ENCODE measurements around the gene ADH1C.
"Not testable (repeated sequence)": the region's sequence is repeated elsewhere in the genome, so short reads cannot be mapped to it uniquely, and the experiment has no call there.

The ADH1C gene

GRCh38 chr4:99352602-99353537, at the start of gene ADH1C:
TSS of gene ADH1C (minus strand) at chr4:99352746. CDS start at chr4:99352675, 71 bp downstream.
- DNase-seq: no peak

- DNase-seq: no peak
These were observed 48.3 kb upstream of the ADH1C start for GRCh38 chr4:99400831-99401230.

- no peak for DNase-seq
These were observed 46.5 kb upstream of the ADH1C start for GRCh38 chr4:99399017-99399416.

- no peak for DNase-seq
These were observed 43.2 kb upstream of the ADH1C start for GRCh38 chr4:99395595-99396364.

DNA sequence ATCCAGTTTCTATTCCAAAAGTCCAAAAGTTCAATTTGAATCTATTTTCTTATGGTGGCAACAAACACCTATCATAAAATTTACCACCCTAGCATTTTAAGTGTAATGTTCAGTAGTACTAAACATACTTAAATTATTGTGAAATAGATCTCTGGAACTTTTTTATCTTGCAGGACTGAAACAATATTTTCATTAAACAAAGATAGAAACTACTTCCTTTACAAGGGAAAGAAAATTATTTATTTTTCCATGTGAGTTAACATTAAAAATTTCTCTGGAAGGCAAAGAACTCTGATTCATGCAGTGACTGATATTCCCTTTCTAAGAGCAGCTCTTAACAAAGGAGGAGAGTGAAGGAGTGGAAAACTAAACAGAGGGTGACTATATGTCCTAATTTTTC, 42.4 kb upstream of the ADH1C start:
- no peak for DNase-seq

- DNase-seq: no peak
These were observed 37.5 kb upstream of the ADH1C start for GRCh38 chr4:99390055-99390454.

DNA sequence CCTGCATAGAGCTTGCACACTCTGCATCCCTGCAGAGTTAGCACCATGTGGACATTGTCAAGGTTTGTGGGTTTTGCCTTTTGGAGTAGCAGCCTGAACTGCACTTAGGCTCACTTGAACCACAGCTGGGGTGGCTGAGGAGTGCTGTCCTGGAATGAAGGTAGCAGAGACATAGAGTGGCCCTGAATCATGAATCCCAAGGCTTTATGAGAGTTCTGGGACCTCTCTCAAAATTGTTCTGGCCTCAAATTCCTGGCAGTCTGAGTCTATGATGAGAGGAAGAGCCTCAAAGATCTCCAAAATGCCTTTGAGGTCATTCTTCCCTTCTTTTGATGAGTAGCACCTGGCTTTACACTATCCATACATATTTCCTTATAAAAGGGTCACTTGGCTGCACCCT, 37.1 kb upstream of the ADH1C start:
- DNase-seq: no peak

- no peak for DNase-seq
These were observed 31.4 kb upstream of the ADH1C start for GRCh38 chr4:99383833-99384392.

DNA sequence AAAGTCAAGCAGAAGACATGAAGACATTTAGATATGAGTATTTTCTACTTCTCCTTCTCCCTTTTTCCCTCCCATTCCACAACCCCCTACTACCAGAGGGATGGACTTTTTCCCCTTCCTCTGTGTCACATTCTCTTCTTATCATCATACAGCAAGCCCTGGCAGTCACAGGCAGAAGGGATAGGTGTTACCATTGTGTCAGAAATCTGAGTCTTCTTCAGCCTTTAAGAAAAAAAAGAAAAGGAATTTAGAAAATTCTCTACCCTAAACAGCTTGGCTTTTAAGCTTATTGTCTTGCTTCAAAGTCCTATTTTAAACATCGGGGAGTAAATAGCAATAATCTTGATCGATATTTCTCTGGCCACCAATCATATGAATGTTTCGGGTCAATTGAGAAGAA, 30.9 kb upstream of the ADH1C start:
- DNase-seq: no peak

GRCh38 chr4:99382745-99383360, 30.3 kb upstream of the ADH1C start:
- no peak for DNase-seq

GRCh38 chr4:99381588-99382175, 29.1 kb upstream of the ADH1C start:
- no peak for DNase-seq

GRCh38 chr4:99379571-99379970, 27.0 kb upstream of the ADH1C start:
- no peak for DNase-seq

DNA sequence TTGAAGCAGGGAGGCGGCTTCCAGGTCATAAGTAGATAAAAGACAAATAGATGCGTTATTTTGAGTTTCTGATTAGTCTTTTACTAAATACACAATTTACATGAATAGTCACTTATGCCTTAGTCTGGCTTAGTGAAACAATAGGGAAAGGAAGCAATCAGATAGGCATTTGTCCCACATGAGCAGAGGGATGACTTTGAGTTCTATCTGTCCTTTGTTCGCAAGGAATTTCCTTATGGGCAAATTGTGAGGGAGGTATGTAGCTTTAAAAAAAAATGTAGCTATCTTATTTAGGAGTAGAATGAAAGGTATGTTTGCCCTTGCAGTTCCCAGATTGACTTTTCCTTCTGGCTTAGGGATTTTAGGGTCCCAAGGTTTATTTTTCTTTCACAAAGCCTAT, 26.3 kb upstream of the ADH1C start:
- no peak for DNase-seq

DNA sequence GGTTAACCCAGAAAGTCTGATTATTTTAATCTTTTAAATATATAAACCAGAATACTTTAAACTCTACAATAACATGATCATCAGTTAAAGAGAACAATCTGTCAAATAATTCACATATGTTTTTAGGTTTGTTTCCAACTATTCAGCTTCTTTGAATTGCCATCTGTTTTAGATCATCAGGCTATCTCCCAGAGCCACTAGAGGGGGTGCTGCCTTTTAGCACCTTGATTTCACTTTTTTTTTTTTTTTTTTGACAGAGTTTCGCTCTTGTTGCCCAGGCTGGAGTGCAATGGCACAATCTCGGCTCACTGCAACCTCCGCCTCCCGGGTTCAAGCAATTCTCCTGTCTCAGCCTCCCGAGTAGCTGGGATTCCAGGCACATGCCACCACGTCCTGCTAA, 24.8 kb upstream of the ADH1C start:
- not testable (repeated sequence) for DNase-seq

DNA sequence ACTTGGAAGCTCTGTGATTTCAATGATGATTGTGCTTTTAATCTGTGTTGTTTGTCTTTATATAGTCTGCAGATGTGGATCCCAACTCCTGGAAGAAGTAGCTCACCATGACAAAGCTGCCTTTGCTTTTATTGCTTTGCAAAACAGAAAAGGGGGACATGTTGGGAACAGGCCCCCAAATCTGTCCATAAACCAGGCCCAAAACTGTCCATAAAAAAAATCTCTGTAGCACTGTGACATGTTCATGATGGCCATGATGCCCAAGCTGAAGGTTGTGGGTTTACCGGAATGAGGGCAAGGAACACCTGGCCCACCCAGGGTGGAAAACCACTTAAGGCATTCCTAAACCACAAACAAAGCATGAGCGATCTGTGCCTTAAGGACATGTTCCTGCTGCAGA, 19.9 kb upstream of the ADH1C start:
- DNase-seq: not testable (repeated sequence)

- DNase-seq: not testable (repeated sequence)
These were observed 15.3 kb upstream of the ADH1C start for GRCh38 chr4:99367817-99368216.

DNA sequence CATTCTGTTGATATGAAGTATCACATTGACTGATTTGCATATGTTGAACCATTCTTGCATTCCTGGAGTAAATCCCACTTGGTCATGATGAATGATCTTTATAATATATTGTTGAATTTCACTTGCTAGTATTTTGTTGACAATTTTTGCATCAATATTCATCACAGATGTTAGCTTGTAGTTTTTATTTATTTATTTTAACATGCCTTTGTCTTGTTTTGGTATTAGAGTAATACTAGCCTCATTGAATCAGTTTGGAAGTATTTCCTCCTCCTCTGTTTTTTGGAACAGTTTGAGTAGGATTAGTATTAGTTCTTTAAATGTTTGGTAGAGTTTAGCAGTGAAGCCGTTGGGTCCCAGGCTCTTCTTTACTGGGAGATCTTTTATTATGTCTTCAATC, 13.9 kb upstream of the ADH1C start:
- no peak for DNase-seq

DNA sequence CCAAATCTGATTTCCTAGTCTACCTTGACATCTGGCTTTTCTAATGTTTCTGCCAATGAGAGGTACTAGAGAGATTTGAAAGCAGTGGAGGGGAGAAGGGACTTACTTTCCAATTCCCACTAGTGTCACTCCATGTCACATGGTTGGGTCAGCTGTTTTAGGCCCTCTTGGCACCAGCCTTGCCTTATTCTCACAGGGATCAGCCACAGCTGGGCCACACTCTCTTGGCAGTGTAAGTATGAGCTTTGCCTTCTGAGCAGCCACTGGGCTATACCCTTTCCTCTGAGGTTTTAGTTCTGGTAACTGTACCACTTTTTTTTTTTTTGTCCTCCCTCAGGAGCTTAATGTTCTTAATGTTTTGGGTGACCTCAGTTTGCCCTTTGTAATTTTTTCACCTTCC, 10.2 kb upstream of the ADH1C start:
- DNase-seq: no peak

- no peak for DNase-seq
These were observed 9.3 kb upstream of the ADH1C start for GRCh38 chr4:99361899-99362275.

- no peak for DNase-seq
These were observed 8.8 kb upstream of the ADH1C start for GRCh38 chr4:99361268-99361898.

GRCh38 chr4:99359480-99360204, 7.1 kb upstream of the ADH1C start:
- no peak for DNase-seq

DNA sequence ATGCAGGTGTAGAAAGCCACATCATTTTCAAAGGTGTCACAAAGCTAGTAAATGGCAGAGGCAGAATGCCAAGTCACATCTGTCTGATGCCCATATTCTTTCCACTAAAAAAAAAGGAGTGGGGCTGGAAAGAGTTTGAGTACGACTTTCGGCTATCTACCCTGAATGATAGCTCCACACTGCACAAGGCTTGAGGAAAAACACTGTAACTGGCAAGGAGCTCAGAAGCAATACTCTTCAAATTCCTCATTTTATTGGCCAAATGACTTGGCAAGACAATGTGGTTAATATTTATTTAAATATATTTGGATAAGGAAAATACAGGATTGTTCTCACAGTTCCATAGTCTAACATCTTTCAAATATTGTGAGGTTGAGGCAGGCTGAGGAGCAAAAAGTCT, 5.4 kb upstream of the ADH1C start:
- no peak for DNase-seq

Measured in activated CD8-positive, alpha-beta memory T cell treated with anti-CD3 and anti-CD28 coated beads, Interleukin-2, amount 50 U/mL, for 4 hours (primary cell).